Spleen (tissue), 7 donors: ENCODE data around the gene GLYATL1.

Source experiments
- POLR2A ChIP-seq, 3 donors: fragments of 450-650 bp; IDR thresholded peaks; one replicate each; pipeline ENCODE4 v1.5.1; 2017; ENCODE audit warnings: antibody characterized with exemption in 3 of 3, mild to moderate bottlenecking in 1 of 3
- TF ChIP-seq, protein P1 (sequence below), 11 experiments: fragments of 200-600 bp in 7 of 11; fragments of 450-650 bp in 4 of 11; sonication (generic) in 4 of 11; IDR thresholded peaks in 8 of 11; conservative IDR thresholded peaks in 3 of 11; 1 replicate in 7 of 11; 2 replicates in 4 of 11; pipeline versions ENCODE4 v1.4.0 to v1.8.0; 2016 to 2021; ENCODE audit warnings: antibody characterized with exemption in 11 of 11, inconsistent platforms in 4 of 11, mild to moderate bottlenecking in 1 of 11
- donor health status: DM: no; HTN: no; CAD: no; lungs with moderate emphysema.
- donor health status: DM: no; HTN: no; CAD: no.
- donor health status: DM: no; HTN: no; CAD: no.

GRCh38 chr11:58921778-58922390 is 17.4 kb upstream of the GLYATL1 start:
- TF ChIP-seq, protein P1, sequence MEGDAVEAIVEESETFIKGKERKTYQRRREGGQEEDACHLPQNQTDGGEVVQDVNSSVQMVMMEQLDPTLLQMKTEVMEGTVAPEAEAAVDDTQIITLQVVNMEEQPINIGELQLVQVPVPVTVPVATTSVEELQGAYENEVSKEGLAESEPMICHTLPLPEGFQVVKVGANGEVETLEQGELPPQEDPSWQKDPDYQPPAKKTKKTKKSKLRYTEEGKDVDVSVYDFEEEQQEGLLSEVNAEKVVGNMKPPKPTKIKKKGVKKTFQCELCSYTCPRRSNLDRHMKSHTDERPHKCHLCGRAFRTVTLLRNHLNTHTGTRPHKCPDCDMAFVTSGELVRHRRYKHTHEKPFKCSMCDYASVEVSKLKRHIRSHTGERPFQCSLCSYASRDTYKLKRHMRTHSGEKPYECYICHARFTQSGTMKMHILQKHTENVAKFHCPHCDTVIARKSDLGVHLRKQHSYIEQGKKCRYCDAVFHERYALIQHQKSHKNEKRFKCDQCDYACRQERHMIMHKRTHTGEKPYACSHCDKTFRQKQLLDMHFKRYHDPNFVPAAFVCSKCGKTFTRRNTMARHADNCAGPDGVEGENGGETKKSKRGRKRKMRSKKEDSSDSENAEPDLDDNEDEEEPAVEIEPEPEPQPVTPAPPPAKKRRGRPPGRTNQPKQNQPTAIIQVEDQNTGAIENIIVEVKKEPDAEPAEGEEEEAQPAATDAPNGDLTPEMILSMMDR (IDR thresholded peaks at IDR 0.05 in 8 of 11, conservative IDR thresholded peaks at IDR 0.05 in 3 of 11) = no peak
- TF ChIP-seq POLR2A (IDR thresholded peaks at IDR 0.05) = no peak
